Activated naive CD8-positive, alpha-beta T cell (primary cell): ENCODE data around the gene OR4F15.
"Not testable (repeated sequence)": the region's sequence is repeated elsewhere in the genome, so short reads cannot be mapped to it uniquely, and the experiment has no call there.

ENCODE experiments used
- H3K27ac Mint-ChIP-seq: one replicate; pipeline ENCODE4 v1.8.0; 2021; ENCODE audit warnings: mixed read lengths
- H3K27me3 Mint-ChIP-seq: one replicate; pipeline ENCODE4 v1.8.0; 2021; ENCODE audit warnings: mixed read lengths
- H3K36me3 Mint-ChIP-seq: one replicate; pipeline ENCODE4 v1.8.0; 2021; ENCODE audit warnings: mixed read lengths
- H3K4me1 Mint-ChIP-seq: one replicate; pipeline ENCODE4 v1.8.0; 2021; ENCODE audit warnings: low read depth, mixed read lengths
- H3K4me3 Mint-ChIP-seq: one replicate; pipeline ENCODE4 v1.8.0; 2021; ENCODE audit warnings: mild to moderate bottlenecking, mixed read lengths
- H3K9me3 Mint-ChIP-seq: one replicate; pipeline ENCODE4 v1.8.0; 2021; ENCODE audit warnings: low read depth, mixed read lengths

The OR4F15 gene

GRCh38 chr15:101788503-101789269 is 23.3 kb upstream of the OR4F15 start:
- not testable (repeated sequence) for H3K27ac Mint-ChIP-seq, H3K36me3 Mint-ChIP-seq

GRCh38 chr15:101790748-101791147 is 21.3 kb upstream of the OR4F15 start:
- H3K27me3 Mint-ChIP-seq, H3K4me1 Mint-ChIP-seq, H3K27ac Mint-ChIP-seq, H3K36me3 Mint-ChIP-seq, H3K4me3 Mint-ChIP-seq, H3K9me3 Mint-ChIP-seq: not testable (repeated sequence)

More at GRCh38 chr15:101788503-101789269, 23.3 kb upstream of the OR4F15 start:
- not testable (repeated sequence) for H3K27me3 Mint-ChIP-seq, H3K4me1 Mint-ChIP-seq, H3K9me3 Mint-ChIP-seq, H3K4me3 Mint-ChIP-seq

GRCh38 chr15:101793981-101794380 is 18.0 kb upstream of the OR4F15 start:
- not testable (repeated sequence) for H3K9me3 Mint-ChIP-seq, H3K4me1 Mint-ChIP-seq, H3K27me3 Mint-ChIP-seq

DNA sequence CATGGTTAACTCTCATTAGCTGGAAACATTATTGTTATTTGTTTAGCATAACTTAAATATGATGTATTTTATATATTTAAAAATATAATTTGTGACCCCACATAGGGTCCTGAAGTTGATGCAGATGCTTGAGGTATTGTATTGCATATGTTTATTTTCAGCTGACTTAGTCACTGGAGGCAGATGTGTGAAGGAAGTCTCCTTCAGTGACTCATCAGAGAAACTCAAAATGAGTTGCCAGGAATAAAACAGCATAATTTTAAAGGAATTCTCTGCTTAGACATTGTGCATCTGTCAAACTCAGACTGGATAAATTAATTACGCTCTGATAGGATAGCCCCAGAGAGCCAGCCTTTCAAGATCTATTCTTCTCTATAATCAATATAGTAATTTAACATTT is 16.5 kb upstream of the OR4F15 start:
- no peaks in the 10 kb centered on the region for H3K36me3 Mint-ChIP-seq
- peaks cover 4% of the 10 kb centered on the region for H3K27me3 Mint-ChIP-seq
- H3K4me1 Mint-ChIP-seq, result no peaks in the 10 kb centered on the region
- H3K27ac Mint-ChIP-seq, result no peak overlapping the region
- no peak overlapping the region for H3K4me3 Mint-ChIP-seq
- no peaks in the 10 kb centered on the region for H3K9me3 Mint-ChIP-seq

More at GRCh38 chr15:101793981-101794380, 18.0 kb upstream of the OR4F15 start:
- not testable (repeated sequence) for H3K27ac Mint-ChIP-seq, H3K4me3 Mint-ChIP-seq, H3K36me3 Mint-ChIP-seq

- H3K36me3 Mint-ChIP-seq, result no peaks in the 10 kb centered on the region
- H3K4me1 Mint-ChIP-seq, result no peaks in the 10 kb centered on the region
- H3K4me3 Mint-ChIP-seq, result no peak overlapping the region
- no peak overlapping the region for H3K27ac Mint-ChIP-seq
- H3K9me3 Mint-ChIP-seq, result no peaks in the 10 kb centered on the region
- H3K27me3 Mint-ChIP-seq, result peaks cover 2% of the 10 kb centered on the region
These were observed 12.3 kb upstream of the OR4F15 start for GRCh38 chr15:101799665-101800064.

- no peak overlapping the region for H3K27ac Mint-ChIP-seq
- H3K4me3 Mint-ChIP-seq, result no peak overlapping the region
- no peaks in the 10 kb centered on the region for H3K9me3 Mint-ChIP-seq
- peaks cover 2% of the 10 kb centered on the region for H3K27me3 Mint-ChIP-seq
- H3K36me3 Mint-ChIP-seq, result no peaks in the 10 kb centered on the region
- H3K4me1 Mint-ChIP-seq, result no peaks in the 10 kb centered on the region
These were observed 11.0 kb upstream of the OR4F15 start for GRCh38 chr15:101801048-101801447.

GRCh38 chr15:101803209-101803608 is 8.8 kb upstream of the OR4F15 start, which contains the start of gene OR4F6:
Gene OR4F6, plus strand, starts transcription at chr15:101803509. Its CDS starts 2,211 bp downstream, at chr15:101805720.
- H3K36me3 Mint-ChIP-seq, result no peaks in the 10 kb centered on the region
- no peaks in the 10 kb centered on the region for H3K9me3 Mint-ChIP-seq
- no peak within 1 kb of the TSS for H3K4me3 Mint-ChIP-seq
- H3K27me3 Mint-ChIP-seq, result peaks cover 2% of the 10 kb centered on the region
- H3K4me1 Mint-ChIP-seq, result no peaks in the 10 kb centered on the region
- no peak within 1 kb of the TSS for H3K27ac Mint-ChIP-seq

DNA sequence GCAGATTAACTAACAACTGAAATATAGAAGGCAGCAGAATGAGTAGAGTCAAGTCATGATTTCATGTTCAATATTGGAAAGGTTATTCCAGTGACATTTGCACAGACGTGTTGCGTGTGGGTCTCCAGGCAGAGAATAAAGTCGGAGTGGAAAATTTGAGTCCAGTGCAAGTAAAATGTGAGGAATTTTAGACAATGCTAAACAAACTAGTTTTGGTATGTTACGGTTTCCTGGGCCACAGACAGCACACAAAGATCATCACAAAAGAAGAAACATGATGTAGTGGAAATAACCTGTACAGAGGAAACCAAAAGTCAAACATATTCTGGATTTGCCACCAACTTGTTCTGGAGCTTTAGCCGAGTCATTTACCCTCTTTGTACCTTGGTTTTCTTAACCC is 8.3 kb upstream of the OR4F15 start:
- H3K27ac Mint-ChIP-seq, result no peak overlapping the region
- no peaks in the 10 kb centered on the region for H3K36me3 Mint-ChIP-seq
- no peak overlapping the region for H3K4me3 Mint-ChIP-seq
- H3K27me3 Mint-ChIP-seq, result peaks cover 2% of the 10 kb centered on the region
- H3K4me1 Mint-ChIP-seq, result no peaks in the 10 kb centered on the region
- no peaks in the 10 kb centered on the region for H3K9me3 Mint-ChIP-seq

DNA sequence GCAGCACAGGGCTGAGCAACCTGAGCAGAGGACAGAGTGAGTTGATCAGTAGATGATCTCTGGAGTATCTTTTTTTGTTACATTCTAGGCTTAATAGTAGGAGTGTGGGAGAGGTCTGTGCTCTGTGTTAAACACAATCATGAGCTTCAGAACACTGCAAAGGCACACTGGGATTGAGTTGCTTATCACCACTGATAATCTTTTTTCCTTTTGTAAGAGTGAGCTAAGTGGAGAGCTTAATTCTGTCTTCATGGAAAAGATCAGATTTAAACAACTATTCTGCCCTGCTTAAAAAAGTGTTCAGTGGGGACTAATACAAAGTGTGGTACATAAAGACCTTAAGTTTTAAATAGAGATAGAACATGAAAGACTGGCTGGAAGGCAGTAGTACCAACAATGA is 7.6 kb upstream of the OR4F15 start:
- Mint-ChIP-seq H3K4me3 (no peak overlapping the region), H3K27ac (no peak overlapping the region), H3K27me3 (peaks cover 5% of the 10 kb centered on the region), H3K36me3 (no peaks in the 10 kb centered on the region), H3K9me3 (no peaks in the 10 kb centered on the region), H3K4me1 (no peaks in the 10 kb centered on the region)

- Mint-ChIP-seq H3K27me3 (peaks cover 9% of the 10 kb centered on the region), H3K4me3 (no peak overlapping the region), H3K4me1 (no peaks in the 10 kb centered on the region), H3K36me3 (no peaks in the 10 kb centered on the region), H3K9me3 (no peaks in the 10 kb centered on the region), H3K27ac (no peak overlapping the region)
These were observed 7.1 kb upstream of the OR4F15 start for GRCh38 chr15:101804941-101805340.

DNA sequence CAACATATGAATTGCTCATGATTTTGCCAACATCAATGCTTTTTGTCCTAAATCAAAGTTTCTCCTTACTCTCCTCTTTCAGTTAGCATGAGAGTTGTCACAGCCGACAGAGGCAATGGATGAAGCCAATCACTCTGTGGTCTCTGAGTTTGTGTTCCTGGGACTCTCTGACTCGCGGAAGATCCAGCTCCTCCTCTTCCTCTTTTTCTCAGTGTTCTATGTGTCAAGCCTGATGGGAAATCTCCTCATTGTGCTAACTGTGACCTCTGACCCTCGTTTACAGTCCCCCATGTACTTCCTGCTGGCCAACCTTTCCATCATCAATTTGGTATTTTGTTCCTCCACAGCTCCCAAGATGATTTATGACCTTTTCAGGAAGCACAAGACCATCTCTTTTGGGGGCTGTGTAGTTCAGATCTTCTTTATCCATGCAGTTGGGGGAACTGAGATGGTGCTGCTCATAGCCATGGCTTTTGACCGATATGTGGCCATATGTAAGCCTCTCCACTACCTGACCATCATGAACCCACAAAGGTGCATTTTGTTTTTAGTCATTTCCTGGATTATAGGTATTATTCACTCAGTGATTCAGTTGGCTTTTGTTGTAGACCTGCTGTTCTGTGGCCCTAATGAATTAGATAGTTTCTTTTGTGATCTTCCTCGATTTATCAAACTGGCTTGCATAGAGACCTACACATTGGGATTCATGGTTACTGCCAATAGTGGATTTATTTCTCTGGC is 6.2 kb upstream of the OR4F15 start:
- Mint-ChIP-seq H3K4me3 (no peak overlapping the region), H3K36me3 (no peaks in the 10 kb centered on the region), H3K27ac (no peak overlapping the region), H3K9me3 (no peaks in the 10 kb centered on the region), H3K27me3 (peaks cover 9% of the 10 kb centered on the region), H3K4me1 (no peaks in the 10 kb centered on the region)

GRCh38 chr15:101807345-101807945 is 4.6 kb upstream of the OR4F15 start:
- Mint-ChIP-seq H3K9me3 (no peaks in the 10 kb centered on the region), H3K4me3 (no peak overlapping the region), H3K4me1 (no peaks in the 10 kb centered on the region), H3K27ac (no peak overlapping the region), H3K36me3 (no peaks in the 10 kb centered on the region), H3K27me3 (peaks cover 15% of the 10 kb centered on the region)

- Mint-ChIP-seq H3K9me3 (no peaks in the 10 kb centered on the region), H3K4me3 (no peak overlapping the region), H3K27me3 (peaks cover 19% of the 10 kb centered on the region), H3K36me3 (no peaks in the 10 kb centered on the region), H3K27ac (no peak overlapping the region), H3K4me1 (no peaks in the 10 kb centered on the region)
These were observed 3.8 kb upstream of the OR4F15 start for GRCh38 chr15:101808201-101808600.

GRCh38 chr15:101810456-101810855 is 1.5 kb upstream of the OR4F15 start:
- Mint-ChIP-seq H3K4me3 (no peak overlapping the region), H3K36me3 (no peaks in the 10 kb centered on the region), H3K27ac (no peak overlapping the region), H3K4me1 (no peaks in the 10 kb centered on the region), H3K27me3 (peaks cover 20% of the 10 kb centered on the region), H3K9me3 (no peaks in the 10 kb centered on the region)

DNA sequence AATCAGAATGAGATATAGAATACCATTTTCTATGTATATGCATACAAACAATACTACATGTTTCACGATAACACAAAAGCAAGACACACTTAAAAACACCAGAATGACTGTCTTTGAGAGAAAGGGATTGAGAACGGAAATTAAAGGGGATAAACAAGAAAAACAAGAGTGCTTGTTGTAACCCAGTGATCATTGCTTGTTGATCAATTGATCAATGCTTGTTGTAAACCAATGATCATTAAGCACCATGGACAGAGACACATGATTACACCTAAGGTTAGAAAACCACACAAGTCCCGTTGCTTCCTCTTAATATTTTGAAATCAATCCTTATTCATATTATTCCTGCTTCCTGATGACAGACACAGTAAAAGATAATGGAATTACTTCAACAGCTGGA is 1.1 kb upstream of the OR4F15 start:
- H3K27ac Mint-ChIP-seq, result no peak overlapping the region
- no peaks in the 10 kb centered on the region for H3K9me3 Mint-ChIP-seq
- no peaks in the 10 kb centered on the region for H3K36me3 Mint-ChIP-seq
- H3K4me3 Mint-ChIP-seq, result no peak overlapping the region
- no peaks in the 10 kb centered on the region for H3K4me1 Mint-ChIP-seq
- H3K27me3 Mint-ChIP-seq, result peaks cover 22% of the 10 kb centered on the region
